CD4-positive, alpha-beta T cell treated with Interleukin-17A for 4 hours (primary cell): Measurements from ENCODE around the gene SLC34A1.
"Not testable (repeated sequence)": the region's sequence is repeated elsewhere in the genome, so short reads cannot be mapped to it uniquely, and the experiment has no call there.

Experiments
- DNase-seq: peaks from one replicate; pipeline ENCODE4 v3.0.0-alpha.2; 2020; ENCODE audit warnings: mixed read lengths

Gene SLC34A1

GRCh38 chr5:177368869-177369644 is 15.2 kb upstream of the SLC34A1 start:
- peak; percentile 54 for DNase-seq

GRCh38 chr5:177369645-177370440 is 14.4 kb upstream of the SLC34A1 start:
- DNase-seq, result peak; percentile 3

- DNase-seq, result peak; percentile 79
Measured at GRCh38 chr5:177370488-177371119, 13.6 kb upstream of the SLC34A1 start.

- peak; percentile 20 for DNase-seq
Measured at GRCh38 chr5:177371120-177372033, 12.9 kb upstream of the SLC34A1 start.

- peak; percentile 78 for DNase-seq
Measured at GRCh38 chr5:177372034-177372896, 12.0 kb upstream of the SLC34A1 start.

- DNase-seq, result peak; percentile 50
Measured at GRCh38 chr5:177372910-177373309, 11.3 kb upstream of the SLC34A1 start.

GRCh38 chr5:177373806-177374205 is 10.4 kb upstream of the SLC34A1 start:
- peak; percentile 32 for DNase-seq

GRCh38 chr5:177374211-177374610 is 10.0 kb upstream of the SLC34A1 start:
- DNase-seq, result no peak

GRCh38 chr5:177375516-177375915 is 8.7 kb upstream of the SLC34A1 start:
- DNase-seq, result not testable (repeated sequence)

DNA sequence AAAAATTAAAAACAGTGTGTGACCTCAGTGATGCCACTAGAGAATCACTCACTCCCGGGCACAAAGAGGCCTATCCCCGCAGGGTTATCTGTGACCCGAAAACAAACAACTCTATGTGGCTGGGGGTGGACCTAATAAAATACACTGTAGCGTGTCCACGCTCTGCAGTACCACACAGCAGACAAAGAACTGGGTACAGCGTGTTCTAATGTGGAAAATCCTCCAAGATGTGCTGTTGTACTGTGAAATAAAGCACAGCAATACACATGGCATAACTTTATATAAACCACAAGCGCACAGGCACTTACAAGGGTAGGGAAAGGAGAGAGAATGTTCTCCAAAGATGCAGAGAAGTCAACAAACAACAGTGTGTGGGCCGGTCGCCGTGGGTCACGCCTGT is 8.1 kb upstream of the SLC34A1 start:
- DNase-seq, result no peak

GRCh38 chr5:177377851-177378776 is 6.1 kb upstream of the SLC34A1 start:
- no peak for DNase-seq

DNA sequence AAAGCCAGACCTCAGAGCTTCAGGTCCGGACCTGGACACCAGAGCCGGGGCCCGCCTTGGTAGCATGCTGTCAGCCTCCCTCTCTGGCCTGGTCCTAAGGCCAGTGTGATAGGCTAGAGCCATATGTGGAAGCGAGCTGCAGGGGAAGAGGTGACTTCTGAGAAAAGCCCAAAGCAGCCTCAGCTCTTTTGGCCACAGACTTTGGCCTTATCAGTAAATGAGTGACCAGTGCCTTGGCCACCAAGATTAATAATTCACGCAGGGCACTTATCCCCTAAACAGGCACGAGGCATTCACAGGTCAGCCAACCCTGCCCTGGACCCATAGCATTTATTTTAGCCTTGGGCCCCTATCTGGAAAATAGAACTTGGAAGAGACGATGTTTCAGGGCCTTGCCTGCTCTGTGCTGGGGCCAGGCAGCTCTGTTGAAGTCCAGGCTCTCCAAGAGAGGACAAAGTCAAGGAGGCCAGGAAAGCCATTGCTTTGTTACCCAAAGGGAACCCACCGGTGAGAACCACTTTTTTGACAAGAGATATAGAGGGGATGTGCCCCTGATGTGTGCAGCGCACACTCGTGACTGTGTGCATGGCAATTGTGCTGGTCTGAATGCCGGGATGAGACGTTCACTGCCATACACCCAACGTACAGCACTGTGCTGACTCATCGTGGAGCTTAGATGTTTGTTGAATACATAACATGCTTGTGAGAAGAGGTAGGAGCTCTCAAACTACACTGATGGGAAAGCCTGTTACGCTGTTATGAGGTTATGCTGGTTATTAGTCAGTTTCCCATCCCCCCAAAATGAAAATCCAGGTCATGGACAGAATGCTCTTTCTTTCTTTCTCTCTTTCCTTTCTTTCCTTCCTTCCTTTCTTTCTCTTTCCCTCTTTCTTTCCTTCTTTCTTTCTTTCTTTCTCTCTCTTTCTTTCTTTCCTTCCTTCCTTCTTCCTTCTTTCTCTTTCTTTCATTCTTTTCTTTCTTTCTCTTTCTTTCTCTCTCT is 5.0 kb upstream of the SLC34A1 start:
- peak; percentile 58 for DNase-seq

- no peak for DNase-seq
Measured at GRCh38 chr5:177380805-177381126, 3.5 kb upstream of the SLC34A1 start.

DNA sequence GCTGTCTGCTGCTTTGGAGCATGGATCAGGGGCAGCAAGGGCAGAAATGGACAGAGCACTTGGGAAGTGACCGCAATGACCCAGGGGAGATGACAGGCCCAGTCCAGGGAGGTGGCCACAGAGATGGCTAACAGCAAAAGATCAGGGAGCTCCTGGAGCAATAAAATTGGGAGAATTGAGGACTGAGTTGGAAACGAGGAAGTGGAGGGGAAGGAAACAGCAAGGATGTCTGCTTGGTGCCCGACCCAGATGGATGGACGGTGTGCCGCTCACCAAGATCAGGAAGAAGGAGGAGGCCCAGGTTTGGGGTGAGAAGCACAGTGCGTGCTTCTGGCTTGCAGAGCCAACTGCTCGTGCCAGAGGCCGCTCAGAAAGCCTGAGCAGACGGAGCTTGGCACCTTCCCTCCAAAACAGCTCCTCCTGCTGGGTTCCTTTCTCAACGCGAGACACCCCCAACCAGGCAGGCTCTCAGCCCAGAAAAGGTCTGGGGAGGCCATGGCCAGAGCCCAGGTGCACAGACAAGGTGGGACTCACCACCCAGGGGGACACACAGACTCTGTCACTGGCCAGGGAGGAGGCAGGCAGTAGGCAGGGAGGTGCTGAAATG is 1.7 kb upstream of the SLC34A1 start:
- peak; percentile 68 for DNase-seq

DNA sequence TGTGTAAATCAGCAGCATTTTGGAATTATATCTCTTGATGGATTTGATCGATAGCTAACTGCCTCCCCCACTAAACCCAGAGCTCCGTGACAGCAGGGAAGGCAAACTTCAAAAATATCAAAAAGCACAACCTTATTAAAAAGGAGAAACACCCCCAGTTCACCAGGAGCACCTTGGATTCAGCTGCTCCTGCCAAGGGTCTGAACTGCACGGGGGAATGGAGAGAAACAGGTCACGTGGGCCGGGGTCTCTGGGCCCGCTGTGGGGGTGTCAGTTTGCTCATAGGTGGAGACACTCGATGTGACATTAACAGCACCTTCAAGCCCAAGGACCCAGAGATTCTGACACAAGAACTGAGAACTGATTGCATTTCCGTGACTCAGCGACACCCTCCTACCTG is 1.1 kb upstream of the SLC34A1 start:
- DNase-seq, result no peak

GRCh38 chr5:177385720-177386119 is 1.5 kb downstream of the SLC34A1 start:
- DNase-seq, result no peak

- no peak for DNase-seq
Measured at GRCh38 chr5:177386542-177386941, 2.3 kb downstream of the SLC34A1 start.

DNA sequence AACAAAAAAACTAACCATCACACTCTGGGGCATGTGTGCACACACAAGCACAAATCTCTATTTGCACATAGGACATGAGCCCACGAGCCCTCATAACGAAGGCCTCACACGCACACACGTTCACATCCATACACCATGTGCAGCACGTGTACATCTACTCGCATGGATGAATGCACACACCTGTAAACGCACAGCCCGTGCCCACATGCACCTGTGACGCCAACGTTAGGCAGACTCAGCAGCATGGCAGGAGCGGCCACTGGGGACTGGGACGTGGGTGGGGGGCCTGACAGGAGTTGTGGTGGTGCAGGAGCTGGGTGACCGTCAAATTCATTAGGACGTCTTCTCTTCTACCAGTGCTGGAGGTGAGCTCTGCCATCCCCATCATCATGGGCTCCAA is 3.2 kb downstream of the SLC34A1 start:
- DNase-seq, result no peak
